Fibroblast of the aortic adventitia (primary cell): ENCODE results near the gene EFNA5. TPM values are rescaled to one million over a fixed set of nuclear protein-coding genes. Genes with fewer than 3 reads are reported as not detected.
A peak's percentile ranks its signal among the peaks of the same experiment; 100 is the strongest.
"Not testable (repeated sequence)": the region's sequence is repeated elsewhere in the genome, so short reads cannot be mapped to it uniquely, and the experiment has no call there.

Source experiments
- DNase-seq: peaks from one replicate; pipeline ENCODE4 v3.0.0-alpha.2; 2010; ENCODE audit warnings: low read depth
- H3K4me3 ChIP-seq: 2 replicates; pipeline ENCODE4 v1.5.1; 2011; ENCODE audit warnings: low read depth, mild to moderate bottlenecking, control low read depth, low read length, moderate library complexity
- CTCF ChIP-seq: IDR thresholded peaks from 2 replicates; pipeline ENCODE4 v1.5.1; 2011; ENCODE audit warnings: mild to moderate bottlenecking, low read length, control low read depth, inconsistent platforms; ENCODE audit not compliant: insufficient read depth
- total RNA-seq: library from RNA; depleted of rRNA; stranded (reverse); fragments of >200 nt; gene quantifications from 2 replicates; pipeline ENCODE4 v1.2.3, GENCODE V29; 2012; ENCODE audit warnings: low replicate concordance

Gene EFNA5
- total RNA-seq, 1 donor, result 33.1 TPM

GRCh38 chr5:107500840-107501239 lies 169.9 kb downstream of the EFNA5 start:
- TF ChIP-seq CTCF, result no peak
- no peak overlapping the region for H3K4me3 ChIP-seq
- DNase-seq, result no peak

- no peak for TF ChIP-seq CTCF
- DNase-seq, result no peak
- no peak overlapping the region for H3K4me3 ChIP-seq
Observed at GRCh38 chr5:107500347-107500746, 170.4 kb downstream of the EFNA5 start.

GRCh38 chr5:107499776-107500175 lies 171.0 kb downstream of the EFNA5 start:
- TF ChIP-seq CTCF, result no peak
- H3K4me3 ChIP-seq, result no peak overlapping the region
- DNase-seq, result no peak

GRCh38 chr5:107499237-107499636 lies 171.5 kb downstream of the EFNA5 start:
- DNase-seq, result no peak
- TF ChIP-seq CTCF, result no peak
- H3K4me3 ChIP-seq, result no peak overlapping the region

GRCh38 chr5:107496466-107496865 lies 174.3 kb downstream of the EFNA5 start:
- no peak overlapping the region for H3K4me3 ChIP-seq
- no peak for TF ChIP-seq CTCF
- no peak for DNase-seq

- not testable (repeated sequence) for DNase-seq, H3K4me3 ChIP-seq
Observed at GRCh38 chr5:107494129-107494528, 176.6 kb downstream of the EFNA5 start.

- H3K4me3 ChIP-seq, result no peak overlapping the region
- peak; percentile 57 for DNase-seq
- TF ChIP-seq CTCF, result no peak
Observed at GRCh38 chr5:107487056-107487542, 183.6 kb downstream of the EFNA5 start.

GRCh38 chr5:107486489-107486888 lies 184.2 kb downstream of the EFNA5 start:
- DNase-seq, result peak; percentile 14
- no peak for TF ChIP-seq CTCF
- no peak overlapping the region for H3K4me3 ChIP-seq
